Measurements from ENCODE around the gene SCAF1. TPM values are rescaled to one million over a fixed set of nuclear protein-coding genes. Genes with fewer than 3 reads are reported as not detected.

Gene SCAF1
- total and polyA plus RNA-seq, 9 of the 15 experiments (the other 6 are each of a cell fraction or from before 2014, with no cell fraction given), result 0.20 to 79.0 (median 4.9) TPM

DNA sequence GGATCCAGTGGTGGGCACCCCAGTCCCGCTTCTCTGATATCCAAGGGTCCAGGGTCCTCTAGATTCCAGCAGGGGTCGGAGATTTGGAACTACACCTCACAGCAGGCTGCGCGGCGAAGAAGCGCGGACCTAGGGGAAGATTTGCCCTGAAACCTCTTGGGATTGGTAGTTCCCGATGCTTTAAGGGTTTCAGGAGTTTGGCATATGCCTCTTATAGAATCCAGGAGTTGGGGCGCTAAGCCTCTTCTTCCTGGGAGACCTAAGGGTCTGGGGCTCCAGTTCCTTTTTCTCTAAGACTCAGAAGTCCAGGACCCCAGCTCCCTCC is 24.1 kb downstream of the SCAF1 start (continued):
- TF ChIP-seq, protein P1, sequence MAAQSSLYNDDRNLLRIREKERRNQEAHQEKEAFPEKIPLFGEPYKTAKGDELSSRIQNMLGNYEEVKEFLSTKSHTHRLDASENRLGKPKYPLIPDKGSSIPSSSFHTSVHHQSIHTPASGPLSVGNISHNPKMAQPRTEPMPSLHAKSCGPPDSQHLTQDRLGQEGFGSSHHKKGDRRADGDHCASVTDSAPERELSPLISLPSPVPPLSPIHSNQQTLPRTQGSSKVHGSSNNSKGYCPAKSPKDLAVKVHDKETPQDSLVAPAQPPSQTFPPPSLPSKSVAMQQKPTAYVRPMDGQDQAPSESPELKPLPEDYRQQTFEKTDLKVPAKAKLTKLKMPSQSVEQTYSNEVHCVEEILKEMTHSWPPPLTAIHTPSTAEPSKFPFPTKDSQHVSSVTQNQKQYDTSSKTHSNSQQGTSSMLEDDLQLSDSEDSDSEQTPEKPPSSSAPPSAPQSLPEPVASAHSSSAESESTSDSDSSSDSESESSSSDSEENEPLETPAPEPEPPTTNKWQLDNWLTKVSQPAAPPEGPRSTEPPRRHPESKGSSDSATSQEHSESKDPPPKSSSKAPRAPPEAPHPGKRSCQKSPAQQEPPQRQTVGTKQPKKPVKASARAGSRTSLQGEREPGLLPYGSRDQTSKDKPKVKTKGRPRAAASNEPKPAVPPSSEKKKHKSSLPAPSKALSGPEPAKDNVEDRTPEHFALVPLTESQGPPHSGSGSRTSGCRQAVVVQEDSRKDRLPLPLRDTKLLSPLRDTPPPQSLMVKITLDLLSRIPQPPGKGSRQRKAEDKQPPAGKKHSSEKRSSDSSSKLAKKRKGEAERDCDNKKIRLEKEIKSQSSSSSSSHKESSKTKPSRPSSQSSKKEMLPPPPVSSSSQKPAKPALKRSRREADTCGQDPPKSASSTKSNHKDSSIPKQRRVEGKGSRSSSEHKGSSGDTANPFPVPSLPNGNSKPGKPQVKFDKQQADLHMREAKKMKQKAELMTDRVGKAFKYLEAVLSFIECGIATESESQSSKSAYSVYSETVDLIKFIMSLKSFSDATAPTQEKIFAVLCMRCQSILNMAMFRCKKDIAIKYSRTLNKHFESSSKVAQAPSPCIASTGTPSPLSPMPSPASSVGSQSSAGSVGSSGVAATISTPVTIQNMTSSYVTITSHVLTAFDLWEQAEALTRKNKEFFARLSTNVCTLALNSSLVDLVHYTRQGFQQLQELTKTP (IDR thresholded peaks at IDR 0.05; ENCODE audit: low read depth in 1 of 2, partially characterized antibody in 2 of 2), result peak in 1 of 2 experiments; percentile 95
- TF ChIP-seq, protein P2, sequence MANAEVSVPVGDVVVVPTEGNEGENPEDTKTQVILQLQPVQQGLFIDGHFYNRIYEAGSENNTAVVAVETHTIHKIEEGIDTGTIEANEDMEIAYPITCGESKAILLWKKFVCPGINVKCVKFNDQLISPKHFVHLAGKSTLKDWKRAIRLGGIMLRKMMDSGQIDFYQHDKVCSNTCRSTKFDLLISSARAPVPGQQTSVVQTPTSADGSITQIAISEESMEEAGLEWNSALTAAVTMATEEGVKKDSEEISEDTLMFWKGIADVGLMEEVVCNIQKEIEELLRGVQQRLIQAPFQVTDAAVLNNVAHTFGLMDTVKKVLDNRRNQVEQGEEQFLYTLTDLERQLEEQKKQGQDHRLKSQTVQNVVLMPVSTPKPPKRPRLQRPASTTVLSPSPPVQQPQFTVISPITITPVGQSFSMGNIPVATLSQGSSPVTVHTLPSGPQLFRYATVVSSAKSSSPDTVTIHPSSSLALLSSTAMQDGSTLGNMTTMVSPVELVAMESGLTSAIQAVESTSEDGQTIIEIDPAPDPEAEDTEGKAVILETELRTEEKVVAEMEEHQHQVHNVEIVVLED (CRISPR knock-in tag; IDR thresholded peaks at IDR 0.05), result no peak
- TF ChIP-seq KHSRP (IDR thresholded peaks at IDR 0.05) (no peak), POLR2AphosphoS2 (IDR thresholded peaks at IDR 0.05; ENCODE audit: low read length) (no peak), BCOR (IDR thresholded peaks at IDR 0.05) (no peak), POLR3G (IDR thresholded peaks at IDR 0.05; ENCODE audit: extremely low read depth, insufficient read length, insufficient replicate concordance) (no peak), ZNF24 (IDR thresholded peaks at IDR 0.05) (peak; percentile 65; the same call in 1 of the 2 replicates), ETS2 (tag; IDR thresholded peaks at IDR 0.05; ENCODE audit: borderline replicate concordance, poor library complexity, severe bottlenecking) (no peak), RBBP5 (IDR thresholded peaks at IDR 0.05; ENCODE audit: borderline replicate concordance, insufficient read depth, low read length, poor library complexity, severe bottlenecking) (no peak), SIRT6 (IDR thresholded peaks at IDR 0.05; ENCODE audit: low read depth, low read length) (no peak), TEAD2 (tag; IDR thresholded peaks at IDR 0.05) (0 out of 2 replicates have a peak, but pooled peaks have one; percentile 47), CSDE1 (IDR thresholded peaks at IDR 0.05) (no peak), ZFPM2 (CRISPR knock-in tag; IDR thresholded peaks at IDR 0.05) (no peak)
- TF ChIP-seq, protein P3, sequence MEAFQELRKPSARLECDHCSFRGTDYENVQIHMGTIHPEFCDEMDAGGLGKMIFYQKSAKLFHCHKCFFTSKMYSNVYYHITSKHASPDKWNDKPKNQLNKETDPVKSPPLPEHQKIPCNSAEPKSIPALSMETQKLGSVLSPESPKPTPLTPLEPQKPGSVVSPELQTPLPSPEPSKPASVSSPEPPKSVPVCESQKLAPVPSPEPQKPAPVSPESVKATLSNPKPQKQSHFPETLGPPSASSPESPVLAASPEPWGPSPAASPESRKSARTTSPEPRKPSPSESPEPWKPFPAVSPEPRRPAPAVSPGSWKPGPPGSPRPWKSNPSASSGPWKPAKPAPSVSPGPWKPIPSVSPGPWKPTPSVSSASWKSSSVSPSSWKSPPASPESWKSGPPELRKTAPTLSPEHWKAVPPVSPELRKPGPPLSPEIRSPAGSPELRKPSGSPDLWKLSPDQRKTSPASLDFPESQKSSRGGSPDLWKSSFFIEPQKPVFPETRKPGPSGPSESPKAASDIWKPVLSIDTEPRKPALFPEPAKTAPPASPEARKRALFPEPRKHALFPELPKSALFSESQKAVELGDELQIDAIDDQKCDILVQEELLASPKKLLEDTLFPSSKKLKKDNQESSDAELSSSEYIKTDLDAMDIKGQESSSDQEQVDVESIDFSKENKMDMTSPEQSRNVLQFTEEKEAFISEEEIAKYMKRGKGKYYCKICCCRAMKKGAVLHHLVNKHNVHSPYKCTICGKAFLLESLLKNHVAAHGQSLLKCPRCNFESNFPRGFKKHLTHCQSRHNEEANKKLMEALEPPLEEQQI (IDR thresholded peaks at IDR 0.05), result no peak
- TF ChIP-seq, protein P4, sequence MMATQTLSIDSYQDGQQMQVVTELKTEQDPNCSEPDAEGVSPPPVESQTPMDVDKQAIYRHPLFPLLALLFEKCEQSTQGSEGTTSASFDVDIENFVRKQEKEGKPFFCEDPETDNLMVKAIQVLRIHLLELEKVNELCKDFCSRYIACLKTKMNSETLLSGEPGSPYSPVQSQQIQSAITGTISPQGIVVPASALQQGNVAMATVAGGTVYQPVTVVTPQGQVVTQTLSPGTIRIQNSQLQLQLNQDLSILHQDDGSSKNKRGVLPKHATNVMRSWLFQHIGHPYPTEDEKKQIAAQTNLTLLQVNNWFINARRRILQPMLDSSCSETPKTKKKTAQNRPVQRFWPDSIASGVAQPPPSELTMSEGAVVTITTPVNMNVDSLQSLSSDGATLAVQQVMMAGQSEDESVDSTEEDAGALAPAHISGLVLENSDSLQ (IDR thresholded peaks at IDR 0.05), result no peak
- TF ChIP-seq, protein P5, sequence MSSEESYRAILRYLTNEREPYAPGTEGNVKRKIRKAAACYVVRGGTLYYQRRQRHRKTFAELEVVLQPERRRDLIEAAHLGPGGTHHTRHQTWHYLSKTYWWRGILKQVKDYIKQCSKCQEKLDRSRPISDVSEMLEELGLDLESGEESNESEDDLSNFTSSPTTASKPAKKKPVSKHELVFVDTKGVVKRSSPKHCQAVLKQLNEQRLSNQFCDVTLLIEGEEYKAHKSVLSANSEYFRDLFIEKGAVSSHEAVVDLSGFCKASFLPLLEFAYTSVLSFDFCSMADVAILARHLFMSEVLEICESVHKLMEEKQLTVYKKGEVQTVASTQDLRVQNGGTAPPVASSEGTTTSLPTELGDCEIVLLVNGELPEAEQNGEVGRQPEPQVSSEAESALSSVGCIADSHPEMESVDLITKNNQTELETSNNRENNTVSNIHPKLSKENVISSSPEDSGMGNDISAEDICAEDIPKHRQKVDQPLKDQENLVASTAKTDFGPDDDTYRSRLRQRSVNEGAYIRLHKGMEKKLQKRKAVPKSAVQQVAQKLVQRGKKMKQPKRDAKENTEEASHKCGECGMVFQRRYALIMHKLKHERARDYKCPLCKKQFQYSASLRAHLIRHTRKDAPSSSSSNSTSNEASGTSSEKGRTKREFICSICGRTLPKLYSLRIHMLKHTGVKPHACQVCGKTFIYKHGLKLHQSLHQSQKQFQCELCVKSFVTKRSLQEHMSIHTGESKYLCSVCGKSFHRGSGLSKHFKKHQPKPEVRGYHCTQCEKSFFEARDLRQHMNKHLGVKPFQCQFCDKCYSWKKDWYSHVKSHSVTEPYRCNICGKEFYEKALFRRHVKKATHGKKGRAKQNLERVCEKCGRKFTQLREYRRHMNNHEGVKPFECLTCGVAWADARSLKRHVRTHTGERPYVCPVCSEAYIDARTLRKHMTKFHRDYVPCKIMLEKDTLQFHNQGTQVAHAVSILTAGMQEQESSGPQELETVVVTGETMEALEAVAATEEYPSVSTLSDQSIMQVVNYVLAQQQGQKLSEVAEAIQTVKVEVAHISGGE (CRISPR knock-in tag; IDR thresholded peaks at IDR 0.05), result no peak

All from K562 (cell line).